Mesodermal cell (in vitro differentiated cells): Measurements from ENCODE around the gene KRTAP4-2.
"Not testable (repeated sequence)": the region's sequence is repeated elsewhere in the genome, so short reads cannot be mapped to it uniquely, and the experiment has no call there.

Experiments used
- H3K27ac ChIP-seq: 2 replicates; pipeline ENCODE4 v1.7.0; 2013; ENCODE audit warnings: mild to moderate bottlenecking, low read depth, low read length, moderate library complexity; ENCODE audit not compliant: severe bottlenecking
- H3K36me3 ChIP-seq: 2 replicates; pipeline ENCODE4 v1.7.1; 2013; ENCODE audit warnings: mild to moderate bottlenecking, low read length, moderate library complexity; ENCODE audit not compliant: control insufficient read depth, insufficient read depth
- H3K4me1 ChIP-seq: one replicate; pipeline ENCODE4 v1.7.1; 2013; ENCODE audit warnings: mild to moderate bottlenecking, low read length; ENCODE audit not compliant: insufficient read depth, control insufficient read depth, poor library complexity, severe bottlenecking
- H3K4me3 ChIP-seq: 2 replicates; pipeline ENCODE4 v1.7.0; 2013; ENCODE audit warnings: low read length, control low read depth, mild to moderate bottlenecking; ENCODE audit not compliant: insufficient read depth, poor library complexity, severe bottlenecking; ENCODE audit errors: extremely low read depth
- H3K9me3 ChIP-seq: 2 replicates; pipeline ENCODE4 v1.7.1; 2013; ENCODE audit warnings: mild to moderate bottlenecking, low read length, moderate library complexity; ENCODE audit not compliant: control insufficient read depth
- WGBS, 2 experiments: methylation state at CpG; one replicate each; pipeline ENCODE4 v1.1.5; 2013; ENCODE audit warnings: missing lambda C conversion rate in 2 of 2; ENCODE audit not compliant: insufficient coverage in 2 of 2; 5-methylcytosine and 5-hydroxymethylcytosine counted together

Gene KRTAP4-2

GRCh38 chr17:41189837-41190318 lies 11.9 kb upstream of the KRTAP4-2 start, which contains the start of gene KRTAP9-1:
Gene KRTAP9-1 (plus strand): TSS chr17:41189887. CDS start chr17:41189887, 0 bp downstream.
- not testable (repeated sequence) for H3K4me3 ChIP-seq, H3K9me3 ChIP-seq, H3K36me3 ChIP-seq, H3K27ac ChIP-seq, H3K4me1 ChIP-seq
- whole genome bisulfite sequencing, 2 experiments: 17% methylated on average over 1 of the region's 1 CpG; no CpG with 5 or more reads in 1 of the 2 experiments

- no peaks in the 10 kb centered on the region for H3K4me1 ChIP-seq
- H3K27ac ChIP-seq: no peak overlapping the region
- WGBS, 2 experiments: no CpG with 5 or more reads among the region's 2 CpGs
- no peak overlapping the region for H3K4me3 ChIP-seq
- H3K9me3 ChIP-seq: no peaks in the 10 kb centered on the region
- H3K36me3 ChIP-seq: no peaks in the 10 kb centered on the region
These were observed 8.9 kb upstream of the KRTAP4-2 start for GRCh38 chr17:41186872-41187271.

- 100% methylated on average over 1 of the region's 1 CpG; no CpG with 5 or more reads in 1 of the 2 experiments for WGBS, 2 experiments
- H3K36me3 ChIP-seq: no peaks in the 10 kb centered on the region
- no peaks in the 10 kb centered on the region for H3K9me3 ChIP-seq
- H3K4me3 ChIP-seq: no peak overlapping the region
- no peak overlapping the region for H3K27ac ChIP-seq
- no peaks in the 10 kb centered on the region for H3K4me1 ChIP-seq
These were observed 7.0 kb upstream of the KRTAP4-2 start for GRCh38 chr17:41185001-41185400.

- 83 to 93% methylated on average over 5 to 6 of the region's 9 CpGs for WGBS, 2 experiments
- Histone ChIP-seq H3K36me3 (no peaks in the 10 kb centered on the region), H3K9me3 (no peaks in the 10 kb centered on the region), H3K27ac (no peak within 1 kb of the TSS), H3K4me1 (no peaks in the 10 kb centered on the region), H3K4me3 (no peak within 1 kb of the TSS)
These were observed 6.5 kb upstream of the KRTAP4-2 start, which contains the start of gene KRTAP4-1 for GRCh38 chr17:41184480-41184961. Gene KRTAP4-1 (minus strand): TSS chr17:41184911. CDS start chr17:41184854, 57 bp downstream.

- Histone ChIP-seq H3K4me3 (no peak overlapping the region), H3K4me1 (no peaks in the 10 kb centered on the region), H3K27ac (no peak overlapping the region), H3K9me3 (no peaks in the 10 kb centered on the region), H3K36me3 (no peaks in the 10 kb centered on the region)
- 80% methylated on average over 1 of the region's 1 CpG; no CpG with 5 or more reads in 1 of the 2 experiments for WGBS, 2 experiments
These were observed 1.0 kb upstream of the KRTAP4-2 start for GRCh38 chr17:41178843-41179616.

GRCh38 chr17:41178341-41178740 lies 320 bp upstream of the KRTAP4-2 start:
- no peak overlapping the region for H3K4me3 ChIP-seq
- H3K4me1 ChIP-seq: no peaks in the 10 kb centered on the region
- H3K27ac ChIP-seq: no peak overlapping the region
- H3K9me3 ChIP-seq: no peaks in the 10 kb centered on the region
- 100% methylated on average over 2 of the region's 3 CpGs for WGBS, 2 experiments
- no peaks in the 10 kb centered on the region for H3K36me3 ChIP-seq

GRCh38 chr17:41176744-41177387 lies 1.2 kb downstream of the KRTAP4-2 start:
- Histone ChIP-seq H3K36me3 (no peaks in the 10 kb centered on the region), H3K27ac (no peak overlapping the region), H3K4me3 (no peak overlapping the region), H3K4me1 (no peaks in the 10 kb centered on the region), H3K9me3 (no peaks in the 10 kb centered on the region)
- WGBS, 2 experiments: 77 to 86% methylated on average over 2 to 3 of the region's 3 CpGs

- H3K36me3 ChIP-seq: no peaks in the 10 kb centered on the region
- no peaks in the 10 kb centered on the region for H3K9me3 ChIP-seq
- WGBS, 2 experiments: 67 to 89% methylated on average over 1 of the region's 2 CpGs
- no peaks in the 10 kb centered on the region for H3K4me1 ChIP-seq
- H3K4me3 ChIP-seq: no peak overlapping the region
- H3K27ac ChIP-seq: no peak overlapping the region
These were observed 6.1 kb downstream of the KRTAP4-2 start for GRCh38 chr17:41171886-41172285.

- 17% methylated on average over 1 of the region's 1 CpG; no CpG with 5 or more reads in 1 of the 2 experiments for WGBS, 2 experiments
These were observed 9.9 kb downstream of the KRTAP4-2 start, which contains the start of gene KRTAP4-3 for GRCh38 chr17:41168121-41168520. Gene KRTAP4-3 (minus strand): TSS chr17:41168221. CDS start chr17:41168172, 49 bp downstream.

GRCh38 chr17:41167561-41167960 lies 10.5 kb downstream of the KRTAP4-2 start:
- no peaks in the 10 kb centered on the region for H3K36me3 ChIP-seq
- no peaks in the 10 kb centered on the region for H3K9me3 ChIP-seq
- no peak overlapping the region for H3K27ac ChIP-seq
- H3K4me3 ChIP-seq: no peak overlapping the region
- no peaks in the 10 kb centered on the region for H3K4me1 ChIP-seq
- WGBS, 2 experiments: 69 to 91% methylated on average over 5 to 7 of the region's 7 CpGs

More at GRCh38 chr17:41168121-41168520, 9.9 kb downstream of the KRTAP4-2 start, which contains the start of gene KRTAP4-3:
- Histone ChIP-seq H3K36me3 (no peaks in the 10 kb centered on the region), H3K27ac (no peak within 1 kb of the TSS), H3K4me3 (no peak within 1 kb of the TSS), H3K9me3 (no peaks in the 10 kb centered on the region), H3K4me1 (no peaks in the 10 kb centered on the region)
